GM12891 (cell line): Measurements from ENCODE around the gene ADGRB2.

Source experiments
- PAX5 ChIP-seq: IDR thresholded peaks from 2 replicates; pipeline ENCODE4 v1.6.1; 2011; ENCODE audit warnings: low read length, moderate library complexity, mild to moderate bottlenecking; ENCODE audit not compliant: insufficient read depth, severe bottlenecking
- POLR2A ChIP-seq: IDR thresholded peaks from 2 replicates; pipeline ENCODE4 v1.6.1; 2011; ENCODE audit warnings: low read depth, low read length, control low read depth
- SPI1 ChIP-seq: IDR thresholded peaks from 2 replicates; pipeline ENCODE4 v1.6.1; 2011; ENCODE audit warnings: low read depth, low read length, control low read depth

- no peak for TF ChIP-seq SPI1
- TF ChIP-seq PAX5, result no peak
- no peak for TF ChIP-seq POLR2A
Measured at GRCh38 chr1:31786366-31787060, 22.4 kb upstream of the ADGRB2 start.
